K562 (cell line): ENCODE data around the gene ANKMY2. TPM values are rescaled to one million over a fixed set of nuclear protein-coding genes. Genes with fewer than 3 reads are reported as not detected.

Experiments used
- ATAC-seq: fragments of 200-7000 bp; cut with Tn5 transposase; 3 replicates; pipeline ENCODE4 v1.9.1; 2020; ENCODE audit warnings: moderate library complexity
- BruUV-seq: library from RNA; stranded (reverse); fragments of 400-500 nt; replicated peaks from 2 replicates; lab custom pipeline; 2021; lab: Mats Ljungman, UMichigan
- CTCF ChIA-PET: fragments of 300-600 bp; formaldehyde crosslinking; extraction: SDS; loops from one replicate; lab custom pipeline; 2021; ENCODE audit warnings: low intra/inter-chr PET ratio; lab: Yijun Ruan, JAX
- POLR2A ChIA-PET: fragments of 300-600, 350-650 bp; sonication (Branson Sonifier 250); formaldehyde crosslinking; extraction: SDS; loops from one replicate; lab custom pipeline; 2021; ENCODE audit warnings: antibody characterized with exemption, inconsistent platforms; lab: Yijun Ruan, JAX
- DNase-seq, 4 experiments: peaks; one replicate each; pipeline versions ENCODE4 v3.0.0 to v3.0.0-alpha.2; 2011 to 2018; ENCODE audit warnings: low spot score in 3 of 4, mixed read lengths in 3 of 4; ENCODE audit errors: extremely low read depth in 1 of 4
- FAIRE-seq: peaks from 2 replicates; lab custom pipeline; 2011; peaks lifted over from hg19 to GRCh38; lab: Jason Lieb, UNC
- H2AFZ ChIP-seq: 2 replicates; pipeline ENCODE4 v1.6.0; 2011; ENCODE audit warnings: low read depth, low read length, control low read depth, inconsistent platforms
- H3K27ac ChIP-seq: fragments of 200-600 bp; 3 replicates; pipeline ENCODE4 v1.8.0; 2011; ENCODE audit warnings: low read depth, mild to moderate bottlenecking, control low read depth, inconsistent platforms, low read length, moderate library complexity, mixed read lengths; ENCODE audit errors: extremely low read depth
- H3K27me3 ChIP-seq, 2 experiments: fragments of 300-600 bp in 1 of 2; 2 replicates in 1 of 2; 3 replicates in 1 of 2; pipeline versions ENCODE4 v1.6.0 to v1.8.0; 2011; ENCODE audit warnings: inconsistent platforms in 2 of 2, low read length in 2 of 2, mild to moderate bottlenecking in 1 of 2, mixed read lengths in 1 of 2, moderate library complexity in 1 of 2; ENCODE audit not compliant: control insufficient read depth in 2 of 2, insufficient read depth in 2 of 2
- H3K36me3 ChIP-seq: fragments of 300-600 bp; 3 replicates; pipeline ENCODE4 v1.8.0; 2011; ENCODE audit warnings: mild to moderate bottlenecking, low read length, inconsistent platforms; ENCODE audit not compliant: control insufficient read depth, insufficient read depth
- H3K4me1 ChIP-seq, 2 experiments: fragments of 200-600 bp in 1 of 2; replicated peaks in 1 of 2; 2 replicates in 1 of 2; 3 replicates in 1 of 2; pipeline versions ENCODE4 v1.5.1 to v1.8.0; 2011; ENCODE audit warnings: inconsistent platforms in 2 of 2, low read length in 2 of 2, mild to moderate bottlenecking in 1 of 2, mixed read lengths in 1 of 2, moderate library complexity in 1 of 2; ENCODE audit not compliant: control insufficient read depth in 2 of 2, insufficient read depth in 2 of 2
- H3K4me2 ChIP-seq: 2 replicates; pipeline ENCODE4 v1.6.1; 2011; ENCODE audit warnings: low read length, control low read depth, inconsistent platforms, mixed read lengths; ENCODE audit not compliant: insufficient read depth
- H3K4me3 ChIP-seq: fragments of 200-600 bp; sonication (generic), shearing (Covaris generic); 2 replicates; pipeline ENCODE4 v1.5.1; 2016; ENCODE audit warnings: control low read depth, inconsistent platforms
- H3K79me2 ChIP-seq: fragments of 200-600 bp; 3 replicates; pipeline ENCODE4 v1.8.0; 2011; ENCODE audit warnings: low read length, inconsistent platforms; ENCODE audit not compliant: control insufficient read depth, insufficient read depth
- H3K9ac ChIP-seq, 2 experiments: 2 replicates each; pipeline versions ENCODE4 v1.6.0 to v1.6.1; 2011; ENCODE audit warnings: low read depth in 2 of 2, low read length in 2 of 2, control low read depth in 1 of 2, inconsistent platforms in 1 of 2, mild to moderate bottlenecking in 1 of 2, mixed read lengths in 1 of 2; ENCODE audit not compliant: insufficient read depth in 1 of 2
- H3K9me1 ChIP-seq: one replicate; pipeline ENCODE4 v1.6.0; 2011; ENCODE audit warnings: inconsistent platforms, mild to moderate bottlenecking, low read length, moderate library complexity; ENCODE audit not compliant: control insufficient read depth, insufficient read depth
- H3K9me3 ChIP-seq: replicated peaks from 2 replicates; pipeline ENCODE4 v1.5.1; 2011; ENCODE audit warnings: low read depth, low read length, inconsistent platforms; ENCODE audit not compliant: control insufficient read depth, insufficient read depth
- H4K20me1 ChIP-seq: replicated peaks from 2 replicates; pipeline ENCODE4 v1.6.1; 2011; ENCODE audit warnings: low read length, inconsistent platforms, mixed read lengths; ENCODE audit not compliant: control insufficient read depth, insufficient read depth
- CEBPB ChIP-seq: fragments of 450-650 bp; IDR thresholded peaks from 2 replicates; pipeline ENCODE4 v1.6.1; 2016; ENCODE audit warnings: missing genetic modification characterization, missing compliant biosample characterization
- GTF2F1 ChIP-seq: IDR thresholded peaks from 2 replicates; pipeline ENCODE4 v1.6.1; 2011; ENCODE audit warnings: low read depth, low read length, improper control_type of control experiment
- HDAC1 ChIP-seq, 2 experiments: fragments of 450-650 bp; IDR thresholded peaks; 2 replicates each; pipeline ENCODE4 v1.6.1; 2016 to 2017; ENCODE audit warnings: inconsistent platforms in 1 of 2, mild to moderate bottlenecking in 1 of 2, moderate library complexity in 1 of 2
- JUND ChIP-seq, 2 experiments: IDR thresholded peaks; 2 replicates in 1 of 2; 3 replicates in 1 of 2; pipeline ENCODE4 v1.6.1; 2011; ENCODE audit warnings: borderline replicate concordance in 2 of 2, low read depth in 2 of 2, low read length in 2 of 2, improper control_type of control experiment in 1 of 2, missing biosample characterization in 1 of 2, missing genetic modification characterization in 1 of 2, missing genetic modification reagents in 1 of 2
- KDM5B ChIP-seq: fragments of 200-600 bp; sonication (generic); IDR thresholded peaks from 2 replicates; pipeline ENCODE4 v1.6.1; 2012; ENCODE audit warnings: low read depth, mild to moderate bottlenecking, moderate library complexity, low read length, control low read depth, inconsistent platforms; ENCODE audit not compliant: insufficient replicate concordance
- U2AF1 ChIP-seq: fragments of 200-400 bp; formaldehyde crosslinking; optimal IDR thresholded peaks from 2 replicates; pipeline ENCODE3; 2017; ENCODE audit warnings: mild to moderate bottlenecking, low read depth, low read length, moderate library complexity
- ZNF253 ChIP-seq: fragments of 250-450 bp; sonication (Bioruptor Pico); conservative IDR thresholded peaks from 2 replicates; pipeline ENCODE4 v1.6.1; 2021; ENCODE audit warnings: mild to moderate bottlenecking
- ZNF717 ChIP-seq: fragments of 250-450 bp; sonication (Bioruptor Pico); IDR thresholded peaks from 2 replicates; pipeline ENCODE4 v1.5.0; 2021
- WGBS: fragments of 100-300 bp; shearing (Covaris generic); methylation state at CpG from one replicate; pipeline ENCODE4 v1.1.6; 2016; ENCODE audit warnings: low coverage, mixed read lengths; ENCODE audit not compliant: insufficient coverage; ENCODE audit errors: missing lambda C conversion rate; 5-methylcytosine and 5-hydroxymethylcytosine counted together
- in situ Hi-C: fragments of 300-500 bp; cut with MboI; formaldehyde crosslinking; loops from 4 replicates; pipeline ENCODE4 v1.15.0; 2018; ENCODE audit warnings: inconsistent platforms, mixed read lengths
- intact Hi-C: fragments of 100-400 bp; cut with micrococcal nuclease; formaldehyde crosslinking; loops from 2 replicates; pipeline ENCODE4 v1.14.2; 2022
- polyA plus RNA-seq, 8 experiments: library from polyadenylated mRNA; depleted of rRNA in 4 of 8; stranded (reverse) in 5 of 8; unstranded in 3 of 8; fragments of >200 nt; fragmentation: Nextera tagmentation in 2 of 8; fragmentation: Illumina TruSeq in 1 of 8; extraction: Ambion mirVana in 2 of 8; extraction: Trizol in 1 of 8; gene quantifications; 2 replicates each; pipeline versions ENCODE4 v1.2.1 to v1.2.3, GENCODE V29; 2011 to 2014; ENCODE audit warnings: inconsistent platforms in 1 of 8, missing spikeins in 1 of 8
- total RNA-seq, 7 experiments: library from RNA; depleted of rRNA in 6 of 7; stranded (reverse); fragments of >200 nt in 6 of 7; fragmentation: Illumina TruSeq in 2 of 7; extraction: Trizol in 2 of 7; gene quantifications; 2 replicates each; pipeline versions ENCODE4 v1.2.1 to v1.2.3, GENCODE V29; 2011 to 2021; ENCODE audit warnings: low replicate concordance in 1 of 7
- TF ChIP-seq, protein P1 (sequence below): sonication (generic); formaldehyde crosslinking; IDR thresholded peaks from 2 replicates; pipeline ENCODE4 v1.8.1; 2023; ENCODE audit warnings: mild to moderate bottlenecking, missing genetic modification reagents

The ANKMY2 gene
- total and polyA plus RNA-seq, 9 of the 15 experiments (the other 6 are each of a cell fraction or from before 2014, with no cell fraction given): 38.9 to 71.5 (median 48.8) TPM

GRCh38 chr7:16599860-16600259, 45.7 kb downstream of the ANKMY2 start (continued):
- TF ChIP-seq U2AF1: no peak
- TF ChIP-seq, protein P1, sequence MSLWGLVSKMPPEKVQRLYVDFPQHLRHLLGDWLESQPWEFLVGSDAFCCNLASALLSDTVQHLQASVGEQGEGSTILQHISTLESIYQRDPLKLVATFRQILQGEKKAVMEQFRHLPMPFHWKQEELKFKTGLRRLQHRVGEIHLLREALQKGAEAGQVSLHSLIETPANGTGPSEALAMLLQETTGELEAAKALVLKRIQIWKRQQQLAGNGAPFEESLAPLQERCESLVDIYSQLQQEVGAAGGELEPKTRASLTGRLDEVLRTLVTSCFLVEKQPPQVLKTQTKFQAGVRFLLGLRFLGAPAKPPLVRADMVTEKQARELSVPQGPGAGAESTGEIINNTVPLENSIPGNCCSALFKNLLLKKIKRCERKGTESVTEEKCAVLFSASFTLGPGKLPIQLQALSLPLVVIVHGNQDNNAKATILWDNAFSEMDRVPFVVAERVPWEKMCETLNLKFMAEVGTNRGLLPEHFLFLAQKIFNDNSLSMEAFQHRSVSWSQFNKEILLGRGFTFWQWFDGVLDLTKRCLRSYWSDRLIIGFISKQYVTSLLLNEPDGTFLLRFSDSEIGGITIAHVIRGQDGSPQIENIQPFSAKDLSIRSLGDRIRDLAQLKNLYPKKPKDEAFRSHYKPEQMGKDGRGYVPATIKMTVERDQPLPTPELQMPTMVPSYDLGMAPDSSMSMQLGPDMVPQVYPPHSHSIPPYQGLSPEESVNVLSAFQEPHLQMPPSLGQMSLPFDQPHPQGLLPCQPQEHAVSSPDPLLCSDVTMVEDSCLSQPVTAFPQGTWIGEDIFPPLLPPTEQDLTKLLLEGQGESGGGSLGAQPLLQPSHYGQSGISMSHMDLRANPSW (CRISPR knock-in tag): no peak

- no peak overlapping the region for H2AFZ ChIP-seq
- TF ChIP-seq HDAC1 (IDR thresholded peaks at IDR 0.05) (no peak), ZNF253 (CRISPR knock-in tag) (no peak), JUND (IDR thresholded peaks at IDR 0.05; ENCODE audit: borderline replicate concordance, low read depth, low read length) (no peak), JUND (tag; IDR thresholded peaks at IDR 0.05; ENCODE audit: borderline replicate concordance, low read depth, low read length) (no peak), KDM5B (no peak), GTF2F1 (no peak), CEBPB (tag) (no peak), ZNF717 (CRISPR knock-in tag) (no peak)
- CTCF ChIA-PET: no interaction called here
- H3K9me3 ChIP-seq: no peaks in the 10 kb centered on the region
- no peak for DNase-seq
- ATAC-seq: no peak
- no peaks in the 10 kb centered on the region for H3K9me1 ChIP-seq
- H3K36me3 ChIP-seq: peaks cover 46% of the 10 kb centered on the region
- WGBS: 63% methylated on average over 4 of the region's 4 CpGs
- H3K4me1 ChIP-seq: peaks cover 0 to 9% of the 10 kb centered on the region in 2 experiments; a peak in 2 of 5 replicates
- no peak overlapping the region for H3K27ac ChIP-seq
- no peaks in the 10 kb centered on the region for H3K79me2 ChIP-seq
- H3K27me3 ChIP-seq: no peaks in the 10 kb centered on the region
- no peaks in the 10 kb centered on the region for H4K20me1 ChIP-seq
- intact Hi-C loops (no loop called here), in situ Hi-C loops (no loop called here)
- H3K4me3 ChIP-seq: no peak overlapping the region
- H3K9ac ChIP-seq: no peak overlapping the region
- no TSS peak for BruUV-seq
- no peak for FAIRE-seq
- H3K4me2 ChIP-seq: no peak overlapping the region
- POLR2A ChIA-PET: interaction anchor here (1.1 to 1.5 kb wide), 2 partner anchors 12 to 22 kb away, joined by 3 to 4 read pairs; no protein-coding TSS in a partner anchor
Measured at GRCh38 chr7:16598015-16598414, 47.5 kb downstream of the ANKMY2 start.
